ENCODE measurements around the gene CDH23. TPM values are rescaled to one million over a fixed set of nuclear protein-coding genes. Genes with fewer than 3 reads are reported as not detected.

Gene CDH23
- total RNA-seq, 1 experiment from 2014 or later: 2.1 TPM

GRCh38 chr10:71750986-71751385 lies 354.3 kb downstream of the CDH23 start:
- Histone ChIP-seq H3K36me3 (ENCODE audit: insufficient read depth, low read length) (no peaks in the 10 kb centered on the region), H4K20me1 (ENCODE audit: insufficient read depth, low read depth, low read length) (peaks cover 6% of the 10 kb centered on the region; the same call in 1 of the 2 replicates), H3K4me2 (ENCODE audit: low read depth, low read length, poor library complexity, severe bottlenecking) (no peak overlapping the region), H2AFZ (ENCODE audit: low read length) (no peak overlapping the region), H3K27ac (ENCODE audit: low read length) (no peak overlapping the region), H3K79me2 (ENCODE audit: low read length) (no peaks in the 10 kb centered on the region), H3K27me3 (ENCODE audit: low read length) (no peaks in the 10 kb centered on the region), H3K9me2 (replicated peaks; ENCODE audit: insufficient read depth, low read length) (no peaks in the 10 kb centered on the region), H3K4me1 (ENCODE audit: low read length) (peaks cover 68% of the 10 kb centered on the region), H3K4me3 (ENCODE audit: low read length) (no peak overlapping the region), H3K9ac (ENCODE audit: low read length) (no peak overlapping the region), H3K9me3 (ENCODE audit: low read length) (no peaks in the 10 kb centered on the region)
- DNase-seq: no peak

- Histone ChIP-seq H3K9ac (ENCODE audit: low read length) (no peak overlapping the region), H4K20me1 (ENCODE audit: insufficient read depth, low read depth, low read length) (peaks cover 6% of the 10 kb centered on the region; the same call in 1 of the 2 replicates), H3K9me2 (replicated peaks; ENCODE audit: insufficient read depth, low read length) (no peaks in the 10 kb centered on the region), H3K4me2 (ENCODE audit: low read depth, low read length, poor library complexity, severe bottlenecking) (no peak overlapping the region), H3K4me3 (ENCODE audit: low read length) (no peak overlapping the region), H2AFZ (ENCODE audit: low read length) (no peak overlapping the region), H3K9me3 (ENCODE audit: low read length) (no peaks in the 10 kb centered on the region), H3K27ac (ENCODE audit: low read length) (no peak overlapping the region), H3K4me1 (ENCODE audit: low read length) (peaks cover 61% of the 10 kb centered on the region), H3K36me3 (ENCODE audit: insufficient read depth, low read length) (no peaks in the 10 kb centered on the region), H3K27me3 (ENCODE audit: low read length) (no peaks in the 10 kb centered on the region), H3K79me2 (ENCODE audit: low read length) (no peaks in the 10 kb centered on the region)
- no peak for DNase-seq
Measured at GRCh38 chr10:71751515-71752224, 354.9 kb downstream of the CDH23 start.

DNA sequence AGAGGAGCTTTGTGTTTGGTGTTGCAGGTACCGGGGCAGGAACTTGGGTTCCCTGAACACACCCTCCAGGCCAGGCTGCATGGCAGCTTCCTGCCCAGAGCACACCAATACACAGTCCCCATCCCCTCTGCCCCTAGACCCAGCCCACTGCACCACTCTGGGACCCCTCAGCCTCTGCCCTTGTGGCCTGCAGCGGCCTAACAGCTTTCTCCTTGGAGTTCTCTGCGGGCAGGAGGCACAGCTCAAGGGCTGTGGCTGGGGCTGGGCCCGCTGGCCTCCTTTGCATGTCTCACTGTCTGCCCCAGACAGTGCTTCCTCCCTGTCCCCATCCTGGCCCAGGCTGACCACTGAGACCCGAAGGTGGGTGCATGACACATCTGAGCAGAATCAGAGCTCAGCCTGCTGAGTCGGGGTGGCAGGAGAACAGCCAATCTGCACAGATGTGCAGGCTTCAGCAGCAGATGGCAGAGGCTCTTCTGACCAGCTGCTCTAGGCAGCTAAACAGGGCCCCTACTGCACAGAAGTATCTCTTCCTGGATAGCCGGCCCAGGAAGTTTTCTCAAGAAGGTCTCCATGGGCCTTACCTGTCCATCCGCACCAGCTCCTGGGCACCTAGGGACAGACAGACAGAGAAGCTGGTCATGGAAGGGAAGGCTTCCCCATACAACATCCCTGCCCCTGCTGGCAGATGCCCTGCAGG lies 355.8 kb downstream of the CDH23 start:
- no peaks in the 10 kb centered on the region for H3K79me2 ChIP-seq (ENCODE audit: low read length)
- H3K36me3 ChIP-seq (ENCODE audit: insufficient read depth, low read length): no peaks in the 10 kb centered on the region
- no peaks in the 10 kb centered on the region for H3K9me3 ChIP-seq (ENCODE audit: low read length)
- H3K27me3 ChIP-seq (ENCODE audit: low read length): no peaks in the 10 kb centered on the region
- H4K20me1 ChIP-seq (ENCODE audit: insufficient read depth, low read depth, low read length): peaks cover 6% of the 10 kb centered on the region; the same call in 1 of the 2 replicates
- H3K27ac ChIP-seq (ENCODE audit: low read length): no peak overlapping the region
- H3K4me2 ChIP-seq (ENCODE audit: low read depth, low read length, poor library complexity, severe bottlenecking): no peak overlapping the region
- no peak for DNase-seq
- no peak overlapping the region for H3K4me3 ChIP-seq (ENCODE audit: low read length)
- H3K9ac ChIP-seq (ENCODE audit: low read length): no peak overlapping the region
- H2AFZ ChIP-seq (ENCODE audit: low read length): no peak overlapping the region
- no peaks in the 10 kb centered on the region for H3K9me2 ChIP-seq (replicated peaks; ENCODE audit: insufficient read depth, low read length)
- peaks cover 52% of the 10 kb centered on the region for H3K4me1 ChIP-seq (ENCODE audit: low read length)

DNA sequence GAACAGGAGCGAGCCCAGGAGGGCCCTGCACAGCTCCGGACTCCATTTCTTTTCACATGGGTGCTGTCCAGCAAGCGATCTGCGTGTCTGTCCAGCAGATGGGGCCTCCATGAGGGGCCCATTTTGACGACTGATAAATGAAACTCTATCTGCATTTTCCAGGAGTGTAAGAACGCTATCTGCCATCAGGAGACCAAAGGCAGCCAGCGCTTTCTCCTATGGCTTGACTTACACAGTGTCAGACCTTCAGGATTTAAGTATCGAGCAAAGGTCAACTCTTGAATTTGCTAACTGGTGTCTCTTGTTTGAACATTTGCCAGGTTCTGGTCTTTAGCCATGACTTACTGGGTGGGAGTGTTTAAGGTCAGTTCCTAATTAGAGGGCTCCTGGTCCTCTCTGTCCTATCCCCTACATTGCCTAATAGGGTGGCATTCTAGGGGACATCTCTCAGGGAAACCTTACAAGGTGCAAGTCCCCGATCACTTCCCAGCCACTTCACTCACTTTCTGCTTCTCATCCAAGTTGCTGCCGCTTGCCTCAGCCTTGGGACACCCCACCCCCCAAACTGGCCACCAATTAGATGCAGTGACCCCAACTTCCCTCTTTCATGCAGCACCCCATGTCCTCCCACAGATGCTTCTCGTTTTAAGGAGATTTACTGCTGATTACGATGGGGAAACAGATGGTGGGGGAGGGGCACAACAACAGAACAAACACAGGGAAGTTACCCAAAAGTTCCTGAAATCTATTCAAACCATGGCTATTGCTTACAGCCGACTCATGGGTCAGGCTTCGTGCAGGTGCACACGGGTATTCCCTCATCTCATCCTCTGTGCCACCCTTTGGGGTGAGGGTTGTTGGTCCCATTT lies 356.6 kb downstream of the CDH23 start:
- H4K20me1 ChIP-seq (ENCODE audit: insufficient read depth, low read depth, low read length): peaks cover 6% of the 10 kb centered on the region; the same call in 1 of the 2 replicates
- H3K4me1 ChIP-seq (ENCODE audit: low read length): peaks cover 44% of the 10 kb centered on the region
- no peaks in the 10 kb centered on the region for H3K9me3 ChIP-seq (ENCODE audit: low read length)
- H3K27ac ChIP-seq (ENCODE audit: low read length): no peak overlapping the region
- no peak for DNase-seq
- H2AFZ ChIP-seq (ENCODE audit: low read length): no peak overlapping the region
- H3K36me3 ChIP-seq (ENCODE audit: insufficient read depth, low read length): no peaks in the 10 kb centered on the region
- no peak overlapping the region for H3K9ac ChIP-seq (ENCODE audit: low read length)
- no peaks in the 10 kb centered on the region for H3K27me3 ChIP-seq (ENCODE audit: low read length)
- H3K79me2 ChIP-seq (ENCODE audit: low read length): no peaks in the 10 kb centered on the region
- H3K4me2 ChIP-seq (ENCODE audit: low read depth, low read length, poor library complexity, severe bottlenecking): no peak overlapping the region
- H3K9me2 ChIP-seq (replicated peaks; ENCODE audit: insufficient read depth, low read length): no peaks in the 10 kb centered on the region
- no peak overlapping the region for H3K4me3 ChIP-seq (ENCODE audit: low read length)

DNA sequence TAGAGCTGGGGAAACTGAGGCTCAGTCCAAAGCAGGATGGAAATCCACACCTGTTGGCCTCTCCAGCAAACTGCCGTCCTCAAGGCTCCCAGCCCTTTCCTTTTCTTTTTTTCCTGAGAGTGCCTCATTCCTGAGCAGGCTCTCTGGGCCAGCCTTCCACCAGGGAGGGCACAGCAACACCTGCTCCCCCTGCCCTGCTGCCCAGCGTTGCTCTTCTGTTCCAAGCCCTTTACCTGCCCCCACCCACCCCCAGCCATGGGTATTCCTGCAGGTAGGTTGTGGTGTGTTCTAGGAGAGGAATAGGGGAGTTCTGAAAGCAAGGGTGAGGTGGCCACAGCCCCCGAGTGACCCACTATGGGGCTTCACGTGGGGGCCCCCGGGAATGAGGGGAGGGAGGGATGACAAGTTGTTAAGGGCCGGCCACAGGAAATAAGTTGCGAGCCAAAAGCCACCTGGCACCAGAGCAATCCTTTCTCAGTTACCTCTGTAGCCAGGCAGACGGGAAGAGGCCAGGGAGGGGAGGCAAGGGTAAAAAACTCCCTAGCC lies 357.3 kb downstream of the CDH23 start:
- Histone ChIP-seq H3K79me2 (ENCODE audit: low read length) (no peaks in the 10 kb centered on the region), H3K27ac (ENCODE audit: low read length) (no peak overlapping the region), H3K4me3 (ENCODE audit: low read length) (no peak overlapping the region), H3K9me3 (ENCODE audit: low read length) (no peaks in the 10 kb centered on the region), H3K36me3 (ENCODE audit: insufficient read depth, low read length) (no peaks in the 10 kb centered on the region), H4K20me1 (ENCODE audit: insufficient read depth, low read depth, low read length) (peaks cover 6% of the 10 kb centered on the region; the same call in 1 of the 2 replicates), H3K4me1 (ENCODE audit: low read length) (peaks cover 37% of the 10 kb centered on the region), H3K4me2 (ENCODE audit: low read depth, low read length, poor library complexity, severe bottlenecking) (no peak overlapping the region), H3K9me2 (replicated peaks; ENCODE audit: insufficient read depth, low read length) (no peaks in the 10 kb centered on the region), H3K9ac (ENCODE audit: low read length) (no peak overlapping the region), H3K27me3 (ENCODE audit: low read length) (no peaks in the 10 kb centered on the region), H2AFZ (ENCODE audit: low read length) (no peak overlapping the region)
- no peak for DNase-seq

GRCh38 chr10:71754562-71754961 lies 357.8 kb downstream of the CDH23 start:
- Histone ChIP-seq H3K4me1 (ENCODE audit: low read length) (peaks cover 34% of the 10 kb centered on the region), H3K27ac (ENCODE audit: low read length) (no peak overlapping the region)

GRCh38 chr10:71755179-71755879 lies 358.6 kb downstream of the CDH23 start:
- no peak overlapping the region for H3K27ac ChIP-seq (ENCODE audit: low read length)

More at GRCh38 chr10:71754562-71754961, 357.8 kb downstream of the CDH23 start:
- no peaks in the 10 kb centered on the region for H3K9me3 ChIP-seq (ENCODE audit: low read length)
- no peak overlapping the region for H3K4me3 ChIP-seq (ENCODE audit: low read length)
- H3K9ac ChIP-seq (ENCODE audit: low read length): no peak overlapping the region
- H3K36me3 ChIP-seq (ENCODE audit: insufficient read depth, low read length): no peaks in the 10 kb centered on the region
- H4K20me1 ChIP-seq (ENCODE audit: insufficient read depth, low read depth, low read length): peaks cover 6% of the 10 kb centered on the region; the same call in 1 of the 2 replicates
- H3K27me3 ChIP-seq (ENCODE audit: low read length): no peaks in the 10 kb centered on the region
- H3K9me2 ChIP-seq (replicated peaks; ENCODE audit: insufficient read depth, low read length): no peaks in the 10 kb centered on the region
- no peaks in the 10 kb centered on the region for H3K79me2 ChIP-seq (ENCODE audit: low read length)
- no peak overlapping the region for H3K4me2 ChIP-seq (ENCODE audit: low read depth, low read length, poor library complexity, severe bottlenecking)
- no peak for DNase-seq
- no peak overlapping the region for H2AFZ ChIP-seq (ENCODE audit: low read length)

More at GRCh38 chr10:71755179-71755879, 358.6 kb downstream of the CDH23 start:
- Histone ChIP-seq H3K27me3 (ENCODE audit: low read length) (no peaks in the 10 kb centered on the region), H3K36me3 (ENCODE audit: insufficient read depth, low read length) (no peaks in the 10 kb centered on the region), H3K9ac (ENCODE audit: low read length) (no peak overlapping the region), H3K4me2 (ENCODE audit: low read depth, low read length, poor library complexity, severe bottlenecking) (no peak overlapping the region), H4K20me1 (ENCODE audit: insufficient read depth, low read depth, low read length) (peaks cover 6% of the 10 kb centered on the region; the same call in 1 of the 2 replicates), H3K4me3 (ENCODE audit: low read length) (no peak overlapping the region), H3K9me3 (ENCODE audit: low read length) (no peaks in the 10 kb centered on the region), H3K79me2 (ENCODE audit: low read length) (no peaks in the 10 kb centered on the region), H2AFZ (ENCODE audit: low read length) (no peak overlapping the region), H3K9me2 (replicated peaks; ENCODE audit: insufficient read depth, low read length) (no peaks in the 10 kb centered on the region), H3K4me1 (ENCODE audit: low read length) (peaks cover 30% of the 10 kb centered on the region)
- DNase-seq: no peak

Data from Karpas-422 (cell line).